Sigmoid colon (tissue), 7 donors: ENCODE results near the gene UPF2. TPM values are rescaled to one million over a fixed set of nuclear protein-coding genes. Genes with fewer than 3 reads are reported as not detected.
"Not testable (repeated sequence)": the region's sequence is repeated elsewhere in the genome, so short reads cannot be mapped to it uniquely, and the experiment has no call there.

Experiments used
- DNase-seq: peaks from one replicate; pipeline ENCODE4 v3.0.0-alpha.2; 2019
- H3K27ac ChIP-seq, 4 donors: fragments of 200-600 bp; sonication (generic); one replicate each; pipeline ENCODE4 v1.5.1; 2016 to 2019; ENCODE audit warnings: mild to moderate bottlenecking in 1 of 4
- H3K27me3 ChIP-seq, 3 donors: fragments of 200-600 bp; sonication (generic); one replicate each; pipeline ENCODE4 v1.5.1; 2019; ENCODE audit warnings: mild to moderate bottlenecking in 1 of 3
- H3K36me3 ChIP-seq, 4 donors: fragments of 200-600 bp; sonication (generic); one replicate each; pipeline ENCODE4 v1.5.1; 2016 to 2019
- H3K4me1 ChIP-seq, 4 donors: fragments of 200-600 bp; sonication (generic); one replicate each; pipeline ENCODE4 v1.5.1; 2017 to 2019
- H3K4me3 ChIP-seq, 4 donors: fragments of 200-600 bp; sonication (generic); one replicate each; pipeline ENCODE4 v1.5.1; 2017 to 2019; ENCODE audit warnings: mild to moderate bottlenecking in 2 of 4, moderate library complexity in 1 of 4
- H3K9me3 ChIP-seq, 4 donors: fragments of 200-600 bp in 3 of 4; sonication (generic) in 3 of 4; one replicate each; pipeline versions ENCODE4 v1.5.1 to v1.6.1; 2013 to 2019
- CTCF ChIP-seq, 4 experiments: fragments of 450-650 bp in 3 of 4; fragments of 200-600 bp in 1 of 4; IDR thresholded peaks; one replicate each; pipeline ENCODE4 v1.5.1; 2016 to 2019; ENCODE audit warnings: antibody characterized with exemption in 4 of 4, mild to moderate bottlenecking in 3 of 4, moderate library complexity in 2 of 4
- EP300 ChIP-seq, 4 donors: sonication (generic); formaldehyde crosslinking; IDR thresholded peaks; one replicate each; pipeline ENCODE4 v1.6.1; 2017; ENCODE audit warnings: antibody characterized with exemption in 4 of 4
- POLR2A ChIP-seq, 2 donors: fragments of 450-650 bp; IDR thresholded peaks; one replicate each; pipeline ENCODE4 v1.6.1; 2016; ENCODE audit warnings: antibody characterized with exemption in 2 of 2, mild to moderate bottlenecking in 2 of 2, moderate library complexity in 2 of 2
- POLR2AphosphoS5 ChIP-seq, 4 donors: sonication (generic); formaldehyde crosslinking; IDR thresholded peaks; one replicate each; pipeline ENCODE4 v1.6.1; 2017; ENCODE audit warnings: antibody characterized with exemption in 4 of 4
- WGBS, 2 donors: extraction: QIAGEN DNeasy Blood & Tissue Kit; methylation state at CpG; one replicate each; pipeline ENCODE4 v1.1.7; 2013; 5-methylcytosine and 5-hydroxymethylcytosine counted together
- intact Hi-C: fragments of 100-400 bp; cut with DNase I; formaldehyde crosslinking; loops from one replicate; pipeline ENCODE4 v1.15.1; 2023
- polyA plus RNA-seq, 3 donors: library from polyadenylated mRNA; stranded (reverse); fragments of 200-250 nt; gene quantifications; one replicate each; pipeline ENCODE4 v1.2.3, GENCODE V29; 2013
- total RNA-seq, 4 donors: library from RNA; depleted of rRNA; stranded (reverse); fragments of >200 nt; gene quantifications; one replicate each; pipeline ENCODE4 v1.1.0, GENCODE V29; 2016
- donor health status: healthy with polysubstance abuse.
- donor health status: Bipolar disorder and iron deficiency.
- donor health status: healthy.

Gene UPF2
- total and polyA plus RNA-seq, 7 donors, result 11.4 to 36.9 (median 29.3) TPM

DNA sequence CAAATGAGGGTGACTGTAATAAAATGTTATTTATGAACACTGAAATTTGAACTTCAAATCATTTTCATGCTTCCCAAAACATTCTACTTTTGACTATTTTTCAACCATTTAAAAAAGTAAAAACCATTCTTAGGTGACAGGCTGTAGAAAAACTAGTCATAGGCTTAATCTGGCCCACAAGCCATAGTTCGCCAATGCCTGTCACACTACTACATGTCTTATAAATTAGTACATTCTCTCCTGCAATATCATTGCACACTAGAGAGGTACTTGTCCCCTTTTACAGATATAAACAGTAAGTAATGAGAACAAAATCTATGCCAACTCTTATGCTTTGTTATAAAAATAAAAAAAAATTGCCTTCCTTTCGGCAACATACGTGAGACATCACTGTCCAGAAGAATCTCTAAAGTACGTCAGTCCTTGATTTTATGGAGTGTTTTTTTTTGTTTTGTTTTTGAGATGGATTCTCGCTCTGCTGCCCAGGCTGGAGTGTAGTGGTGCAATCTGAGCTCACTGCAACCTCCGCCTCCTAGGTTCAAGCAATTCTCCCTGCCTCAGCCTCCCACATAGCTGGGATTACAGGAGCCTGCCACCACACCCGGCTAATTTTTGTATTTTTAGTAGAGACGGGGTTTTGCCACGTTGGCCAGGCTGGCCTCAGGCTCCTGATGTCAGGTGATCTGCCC lies 23.2 kb downstream of the UPF2 start:
- H3K27ac ChIP-seq, result peak overlapping the region; percentile 17 to 54 (median 45)
- WGBS, 2 donors, result 85% methylated on average over 9 of the region's 9 CpGs
- no peaks in the 10 kb centered on the region for H3K9me3 ChIP-seq
- DNase-seq, result peak; percentile 75
- TF ChIP-seq POLR2A (IDR thresholded peaks at IDR 0.05) (no peak), POLR2AphosphoS5 (IDR thresholded peaks at IDR 0.05) (peak in 3 of 4 donors; percentile 43 to 64 (median 45)), EP300 (IDR thresholded peaks at IDR 0.05) (peak in 1 of 4 donors; percentile 20)
- no peaks in the 10 kb centered on the region for H3K36me3 ChIP-seq
- H3K4me1 ChIP-seq, result peaks cover 0 to 21% (median 18%) of the 10 kb centered on the region in 4 donors
- no peaks in the 10 kb centered on the region for H3K27me3 ChIP-seq
- intact Hi-C loops, result no loop called here
- H3K4me3 ChIP-seq, result no peak overlapping the region

GRCh38 chr10:12018438-12019282 lies 23.9 kb downstream of the UPF2 start:
- 86 to 95% methylated on average over 6 of the region's 6 CpGs for WGBS, 2 donors
- H3K27me3 ChIP-seq, result no peaks in the 10 kb centered on the region
- peaks cover 0 to 1% (median 0%) of the 10 kb centered on the region in 4 donors for H3K36me3 ChIP-seq
- H3K4me3 ChIP-seq, result no peak overlapping the region
- TF ChIP-seq CTCF (IDR thresholded peaks at IDR 0.05), result no peak
- no peak for TF ChIP-seq POLR2A (IDR thresholded peaks at IDR 0.05)
- peak; percentile 60 to 78 (median 68) for TF ChIP-seq POLR2AphosphoS5 (IDR thresholded peaks at IDR 0.05)
- TF ChIP-seq EP300 (IDR thresholded peaks at IDR 0.05), result no peak
- no peak for DNase-seq
- intact Hi-C loops, result no loop called here
- H3K4me1 ChIP-seq, result peaks cover 0 to 21% (median 18%) of the 10 kb centered on the region in 4 donors
- H3K27ac ChIP-seq, result peak overlapping the region; percentile 16 to 54 (median 28)
- H3K9me3 ChIP-seq, result no peaks in the 10 kb centered on the region

DNA sequence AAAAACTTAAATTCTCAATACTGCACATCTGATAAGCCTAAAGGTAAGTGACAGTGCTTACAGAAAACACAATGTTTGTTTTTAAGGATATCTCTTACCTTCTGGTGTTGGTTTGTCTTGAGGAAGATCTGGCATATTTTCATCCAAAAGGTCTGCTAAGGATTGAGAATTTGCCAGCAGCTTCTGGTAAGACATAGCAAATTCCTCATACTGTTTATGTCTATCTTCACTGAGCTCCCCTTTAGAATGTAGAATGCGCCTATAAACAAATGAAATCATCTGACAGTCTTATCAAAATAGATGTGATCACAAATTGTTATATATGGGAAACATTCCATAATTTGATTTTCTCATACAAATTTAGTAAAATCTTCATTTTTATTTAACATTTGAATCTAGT lies 28.7 kb downstream of the UPF2 start:
- TF ChIP-seq POLR2A (IDR thresholded peaks at IDR 0.05), result no peak
- TF ChIP-seq EP300 (IDR thresholded peaks at IDR 0.05), result no peak
- no peak for TF ChIP-seq POLR2AphosphoS5 (IDR thresholded peaks at IDR 0.05)
- TF ChIP-seq CTCF (IDR thresholded peaks at IDR 0.05), result no peak
- H3K36me3 ChIP-seq, result peaks cover 0 to 39% (median 15%) of the 10 kb centered on the region in 4 donors
- H3K4me1 ChIP-seq, result peaks cover 0 to 11% (median 10%) of the 10 kb centered on the region in 4 donors
- no peak overlapping the region for H3K4me3 ChIP-seq
- H3K27ac ChIP-seq, result no peak overlapping the region
- intact Hi-C loops, result no loop called here
- WGBS, 2 donors, result 95 to 96% methylated on average over 1 of the region's 1 CpG
- peaks cover 0 to 3% (median 0%) of the 10 kb centered on the region in 4 donors for H3K9me3 ChIP-seq
- no peak for DNase-seq
- H3K27me3 ChIP-seq, result no peaks in the 10 kb centered on the region

DNA sequence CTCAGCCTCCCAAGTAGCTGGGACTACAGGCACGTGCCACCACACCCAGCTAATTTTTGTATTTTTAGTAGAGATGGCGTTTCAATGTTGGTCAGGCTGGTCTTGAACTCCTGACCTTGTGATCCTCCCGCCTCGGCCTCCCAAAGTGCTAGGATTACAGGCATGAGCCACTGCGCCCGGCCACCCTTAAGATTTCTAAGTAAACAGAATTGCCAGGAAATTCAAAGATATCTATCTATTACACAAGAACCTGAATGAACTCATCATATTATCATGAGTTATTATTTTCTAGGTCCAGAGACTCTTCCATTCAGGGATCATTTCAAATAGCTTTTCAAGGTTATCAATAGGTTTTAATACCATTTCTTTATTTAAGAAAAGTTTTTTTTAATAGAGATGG lies 29.2 kb downstream of the UPF2 start:
- H3K4me1 ChIP-seq, H3K9me3 ChIP-seq, H3K27ac ChIP-seq, H3K27me3 ChIP-seq, intact Hi-C loops, H3K4me3 ChIP-seq, DNase-seq: not testable (repeated sequence)
- peaks cover 0 to 44% (median 16%) of the 10 kb centered on the region in 4 donors for H3K36me3 ChIP-seq
- WGBS, 2 donors, result 96 to 98% methylated on average over 6 of the region's 6 CpGs

DNA sequence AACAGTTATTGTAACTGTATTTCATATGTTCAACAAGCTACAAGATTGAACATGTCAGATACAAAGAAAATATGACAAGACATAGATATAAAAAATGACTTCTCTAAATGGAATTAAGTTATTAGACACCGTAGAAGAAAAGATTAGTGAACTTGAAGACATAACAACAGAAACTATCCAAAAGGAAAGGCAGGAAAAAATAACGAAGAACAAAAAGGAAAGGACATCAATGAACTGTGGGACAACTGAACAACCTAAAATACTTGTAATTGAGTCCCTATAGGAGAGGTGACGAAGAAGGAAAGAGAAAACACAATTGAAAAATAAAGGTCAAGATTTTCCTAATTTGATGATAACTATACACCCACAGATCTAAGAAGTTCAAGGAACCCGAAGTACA lies 32.3 kb downstream of the UPF2 start:
- Histone ChIP-seq H3K4me3 (no peak overlapping the region), H3K36me3 (peaks cover 0 to 75% (median 16%) of the 10 kb centered on the region in 4 donors), H3K9me3 (peaks cover 0 to 3% (median 0%) of the 10 kb centered on the region in 4 donors), H3K27me3 (no peaks in the 10 kb centered on the region), H3K4me1 (no peaks in the 10 kb centered on the region), H3K27ac (no peak overlapping the region)
- no peak for DNase-seq
- 95 to 97% methylated on average over 4 of the region's 4 CpGs for WGBS, 2 donors
- intact Hi-C loops, result no loop called here
- no peak for TF ChIP-seq EP300 (IDR thresholded peaks at IDR 0.05)

GRCh38 chr10:12008842-12009241 lies 33.8 kb downstream of the UPF2 start:
- H3K27ac ChIP-seq, intact Hi-C loops, DNase-seq, H3K4me1 ChIP-seq, H3K9me3 ChIP-seq, H3K4me3 ChIP-seq, H3K27me3 ChIP-seq: not testable (repeated sequence)
- H3K36me3 ChIP-seq, result peaks cover 0 to 88% (median 19%) of the 10 kb centered on the region in 4 donors
